ENCODE measurements around the gene MSRB2. TPM values are rescaled to one million over a fixed set of nuclear protein-coding genes. Genes with fewer than 3 reads are reported as not detected.
A peak's percentile ranks its signal among the peaks of the same experiment; 100 is the strongest.

The MSRB2 gene
- total RNA-seq, 1 donor from 2014 or later, result 15.5 TPM

- no peak for TF ChIP-seq CTCF (IDR thresholded peaks at IDR 0.05)
- no peak for DNase-seq (ENCODE audit: extremely low spot score, unreplicated experiment)
- Mint-ChIP-seq H3K4me1 (ENCODE audit: unreplicated experiment) (peaks cover 12% of the 10 kb centered on the region), H3K4me3 (ENCODE audit: unreplicated experiment) (peak overlapping the region; percentile 88), H3K36me3 (ENCODE audit: unreplicated experiment) (no peaks in the 10 kb centered on the region), H3K9me3 (ENCODE audit: unreplicated experiment) (peaks cover 10% of the 10 kb centered on the region), H3K27ac (ENCODE audit: unreplicated experiment) (no peak overlapping the region), H3K27me3 (ENCODE audit: unreplicated experiment) (peaks cover 4% of the 10 kb centered on the region)
Observed at GRCh38 chr10:23096802-23097549, 1.6 kb downstream of the MSRB2 start.

- H3K4me1 Mint-ChIP-seq (ENCODE audit: unreplicated experiment), result peaks cover 12% of the 10 kb centered on the region
- H3K9me3 Mint-ChIP-seq (ENCODE audit: unreplicated experiment), result peaks cover 5% of the 10 kb centered on the region
- no peak for TF ChIP-seq CTCF (IDR thresholded peaks at IDR 0.05)
- no peaks in the 10 kb centered on the region for H3K27me3 Mint-ChIP-seq (ENCODE audit: unreplicated experiment)
- DNase-seq (ENCODE audit: extremely low spot score, unreplicated experiment), result no peak
- H3K27ac Mint-ChIP-seq (ENCODE audit: unreplicated experiment), result no peak overlapping the region
- H3K36me3 Mint-ChIP-seq (ENCODE audit: unreplicated experiment), result no peaks in the 10 kb centered on the region
- H3K4me3 Mint-ChIP-seq (ENCODE audit: unreplicated experiment), result no peak overlapping the region
Observed at GRCh38 chr10:23099079-23099478, 3.7 kb downstream of the MSRB2 start.

- no peak for TF ChIP-seq CTCF (IDR thresholded peaks at IDR 0.05)
- Mint-ChIP-seq H3K4me3 (ENCODE audit: unreplicated experiment) (no peak overlapping the region), H3K27ac (ENCODE audit: unreplicated experiment) (no peak overlapping the region), H3K9me3 (ENCODE audit: unreplicated experiment) (peaks cover 5% of the 10 kb centered on the region), H3K4me1 (ENCODE audit: unreplicated experiment) (peaks cover 12% of the 10 kb centered on the region), H3K36me3 (ENCODE audit: unreplicated experiment) (peaks cover 7% of the 10 kb centered on the region), H3K27me3 (ENCODE audit: unreplicated experiment) (no peaks in the 10 kb centered on the region)
- DNase-seq (ENCODE audit: extremely low spot score, unreplicated experiment), result no peak
Observed at GRCh38 chr10:23099816-23100215, 4.4 kb downstream of the MSRB2 start.

GRCh38 chr10:23100331-23101030 is 5.1 kb downstream of the MSRB2 start:
- Mint-ChIP-seq H3K36me3 (ENCODE audit: unreplicated experiment) (peaks cover 11% of the 10 kb centered on the region), H3K9me3 (ENCODE audit: unreplicated experiment) (peaks cover 5% of the 10 kb centered on the region), H3K4me3 (ENCODE audit: unreplicated experiment) (no peak overlapping the region), H3K4me1 (ENCODE audit: unreplicated experiment) (peaks cover 12% of the 10 kb centered on the region), H3K27me3 (ENCODE audit: unreplicated experiment) (no peaks in the 10 kb centered on the region), H3K27ac (ENCODE audit: unreplicated experiment) (no peak overlapping the region)
- no peak for DNase-seq (ENCODE audit: extremely low spot score, unreplicated experiment)
- no peak for TF ChIP-seq CTCF (IDR thresholded peaks at IDR 0.05)

- Mint-ChIP-seq H3K27me3 (ENCODE audit: unreplicated experiment) (no peaks in the 10 kb centered on the region), H3K36me3 (ENCODE audit: unreplicated experiment) (peaks cover 39% of the 10 kb centered on the region), H3K27ac (ENCODE audit: unreplicated experiment) (no peak overlapping the region), H3K4me3 (ENCODE audit: unreplicated experiment) (no peak overlapping the region), H3K4me1 (ENCODE audit: unreplicated experiment) (no peaks in the 10 kb centered on the region), H3K9me3 (ENCODE audit: unreplicated experiment) (peaks cover under 1% of the 10 kb centered on the region)
- TF ChIP-seq CTCF (IDR thresholded peaks at IDR 0.05), result no peak
- DNase-seq (ENCODE audit: extremely low spot score, unreplicated experiment), result no peak
Observed at GRCh38 chr10:23106331-23107072, 11.1 kb downstream of the MSRB2 start.
